VCaP (cell line): ENCODE data around the gene ADGRG3.
"Not testable (repeated sequence)": the region's sequence is repeated elsewhere in the genome, so short reads cannot be mapped to it uniquely, and the experiment has no call there.

ENCODE experiments used
- H3K27ac ChIP-seq: fragments of 450-650 bp; 2 replicates; pipeline ENCODE4 v1.5.1; 2017
- TF ChIP-seq, protein P1 (sequence below): fragments of 450-650 bp; conservative IDR thresholded peaks from 2 replicates; pipeline ENCODE4 v1.5.1; 2017; ENCODE audit warnings: mild to moderate bottlenecking, moderate library complexity

Gene ADGRG3

DNA sequence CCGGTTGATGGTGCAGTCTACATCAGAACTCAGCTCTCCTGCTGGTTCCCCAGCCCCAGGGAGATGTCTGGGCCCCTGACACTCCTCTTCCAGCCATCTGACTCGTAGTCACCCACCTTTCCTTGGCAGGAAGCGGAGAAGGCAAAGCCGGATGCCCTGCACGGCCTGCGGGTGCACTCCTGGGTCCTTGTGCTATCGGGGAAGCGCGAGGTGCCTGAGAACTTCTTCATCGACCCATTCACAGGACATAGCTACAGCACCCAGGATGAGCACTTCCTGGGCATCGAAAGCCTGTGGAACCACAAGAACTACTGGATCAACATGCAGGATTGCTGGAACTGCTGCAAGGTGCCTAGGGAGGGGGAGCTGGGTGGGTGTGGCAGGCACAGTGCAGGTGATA is 39.2 kb downstream of the ADGRG3 start:
- no peak overlapping the region for H3K27ac ChIP-seq
- TF ChIP-seq, protein P1, sequence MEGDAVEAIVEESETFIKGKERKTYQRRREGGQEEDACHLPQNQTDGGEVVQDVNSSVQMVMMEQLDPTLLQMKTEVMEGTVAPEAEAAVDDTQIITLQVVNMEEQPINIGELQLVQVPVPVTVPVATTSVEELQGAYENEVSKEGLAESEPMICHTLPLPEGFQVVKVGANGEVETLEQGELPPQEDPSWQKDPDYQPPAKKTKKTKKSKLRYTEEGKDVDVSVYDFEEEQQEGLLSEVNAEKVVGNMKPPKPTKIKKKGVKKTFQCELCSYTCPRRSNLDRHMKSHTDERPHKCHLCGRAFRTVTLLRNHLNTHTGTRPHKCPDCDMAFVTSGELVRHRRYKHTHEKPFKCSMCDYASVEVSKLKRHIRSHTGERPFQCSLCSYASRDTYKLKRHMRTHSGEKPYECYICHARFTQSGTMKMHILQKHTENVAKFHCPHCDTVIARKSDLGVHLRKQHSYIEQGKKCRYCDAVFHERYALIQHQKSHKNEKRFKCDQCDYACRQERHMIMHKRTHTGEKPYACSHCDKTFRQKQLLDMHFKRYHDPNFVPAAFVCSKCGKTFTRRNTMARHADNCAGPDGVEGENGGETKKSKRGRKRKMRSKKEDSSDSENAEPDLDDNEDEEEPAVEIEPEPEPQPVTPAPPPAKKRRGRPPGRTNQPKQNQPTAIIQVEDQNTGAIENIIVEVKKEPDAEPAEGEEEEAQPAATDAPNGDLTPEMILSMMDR: no peak

DNA sequence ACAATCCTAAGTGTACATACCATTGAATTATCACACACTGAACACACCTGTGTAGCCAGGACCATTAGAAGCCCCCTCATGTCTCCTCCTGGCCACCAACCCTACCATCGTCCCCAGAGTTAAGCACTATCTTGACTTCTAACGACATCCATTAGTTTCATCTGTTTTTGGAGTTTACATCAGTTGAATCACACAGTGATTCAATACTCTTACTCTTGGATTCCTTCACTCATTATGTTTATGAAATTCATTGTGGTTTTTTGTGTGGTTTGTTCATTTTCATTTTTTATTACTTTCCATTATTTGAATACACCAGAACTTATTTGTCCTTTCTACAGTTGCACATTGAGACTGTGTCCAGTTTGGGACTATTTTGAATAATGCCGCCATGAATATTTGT is 40.1 kb downstream of the ADGRG3 start:
- no peak overlapping the region for H3K27ac ChIP-seq
- TF ChIP-seq, protein P1: no peak

DNA sequence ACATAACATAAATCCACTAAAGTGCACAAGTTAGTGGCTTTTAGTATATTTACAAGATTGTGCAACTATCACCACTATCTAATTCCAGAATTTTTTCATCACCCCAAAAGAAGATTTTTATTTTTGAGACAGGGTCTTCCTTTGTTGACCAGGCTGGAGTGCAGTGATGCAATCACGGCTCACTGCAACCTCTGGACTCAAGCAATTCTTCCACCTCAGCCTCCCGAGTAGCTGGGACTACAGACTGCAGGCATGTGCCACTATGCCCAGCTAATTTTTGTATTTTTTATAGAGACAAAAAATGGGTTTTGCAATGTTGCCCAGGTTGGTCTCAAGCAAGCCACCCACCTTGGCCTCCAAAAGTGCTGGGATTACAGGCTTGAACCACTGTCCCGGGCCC is 41.6 kb downstream of the ADGRG3 start:
- no peak overlapping the region for H3K27ac ChIP-seq
- TF ChIP-seq, protein P1: no peak

DNA sequence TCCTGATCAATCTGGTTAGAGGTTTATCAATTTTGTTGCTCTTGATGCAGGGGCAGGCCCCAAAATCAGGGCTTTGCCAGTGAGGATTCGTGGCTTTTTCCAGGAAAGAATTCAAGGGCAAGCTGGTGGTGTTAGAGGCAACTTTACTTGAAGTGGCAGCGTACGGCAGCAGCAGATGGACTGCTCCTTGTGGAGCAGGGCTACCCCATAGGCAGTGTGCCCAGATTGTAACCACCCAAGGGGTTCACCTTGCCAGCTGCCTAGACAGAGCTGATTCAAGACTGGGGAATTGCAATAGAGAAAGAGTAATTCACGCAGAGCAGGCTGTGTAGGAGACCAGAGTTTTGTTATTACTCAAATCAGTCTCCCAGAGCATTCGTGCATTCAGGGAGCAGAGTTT is 43.2 kb downstream of the ADGRG3 start:
- TF ChIP-seq, protein P1: no peak
- H3K27ac ChIP-seq: no peak overlapping the region

DNA sequence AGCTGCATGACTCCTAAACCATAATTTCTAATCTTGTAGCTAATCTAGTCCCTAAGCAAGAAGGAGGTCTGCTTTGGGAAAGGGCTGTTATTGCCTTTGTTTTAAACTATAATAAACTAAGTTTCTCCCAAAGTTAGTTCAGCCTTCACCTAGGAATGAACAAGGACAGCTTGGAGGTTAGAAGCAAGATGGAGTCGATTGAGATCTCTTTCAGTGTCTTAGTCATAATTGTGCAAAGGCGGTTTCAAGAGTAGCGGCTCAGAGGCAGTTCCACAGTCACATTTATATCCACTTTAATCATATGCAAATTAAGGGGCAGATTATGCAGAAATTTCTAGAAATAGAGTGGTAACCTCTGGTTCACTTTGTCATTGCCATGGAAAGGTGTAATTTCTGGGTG is 43.9 kb downstream of the ADGRG3 start:
- H3K27ac ChIP-seq: no peak overlapping the region
- TF ChIP-seq, protein P1: no peak

DNA sequence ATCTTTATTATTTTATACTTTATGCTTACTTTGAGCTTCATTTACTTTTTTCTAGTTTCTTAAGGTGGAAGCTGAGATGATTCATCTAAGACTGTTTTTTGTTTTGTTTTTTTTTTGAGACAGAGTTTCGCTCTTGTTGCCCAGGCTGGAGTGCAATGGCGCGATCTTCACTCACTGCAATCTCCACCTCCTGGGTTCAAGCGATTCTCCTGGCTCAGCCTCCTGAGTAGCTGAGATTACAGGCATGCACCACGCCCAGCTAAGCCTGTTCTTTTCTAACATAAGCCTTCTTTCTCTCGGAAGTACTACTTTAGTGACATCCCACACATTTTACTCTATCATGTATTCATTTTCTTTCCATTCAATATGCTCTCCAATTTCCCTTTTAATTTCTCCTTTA is 44.5 kb downstream of the ADGRG3 start:
- H3K27ac ChIP-seq: not testable (repeated sequence)

DNA sequence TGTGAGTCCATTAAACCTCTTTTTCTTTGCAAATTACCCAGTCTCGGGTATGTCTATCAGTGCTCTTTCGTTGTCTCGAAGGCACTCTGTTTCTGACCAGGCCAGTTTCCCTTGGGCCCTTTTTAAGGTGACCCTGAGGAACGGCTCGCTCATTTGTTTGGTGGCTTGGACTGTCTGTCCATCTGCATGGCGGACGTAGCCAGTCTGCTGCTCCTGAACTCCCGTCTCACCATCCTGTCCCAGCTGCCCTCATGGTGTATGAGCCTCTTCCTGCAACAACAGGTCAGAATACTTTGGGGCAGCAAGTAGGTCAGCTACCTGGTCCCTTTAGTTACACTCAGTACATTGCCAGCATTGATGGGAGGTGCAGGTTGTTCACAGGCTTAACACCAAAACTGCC is 45.5 kb downstream of the ADGRG3 start:
- H3K27ac ChIP-seq: no peak overlapping the region
- TF ChIP-seq, protein P1: no peak

DNA sequence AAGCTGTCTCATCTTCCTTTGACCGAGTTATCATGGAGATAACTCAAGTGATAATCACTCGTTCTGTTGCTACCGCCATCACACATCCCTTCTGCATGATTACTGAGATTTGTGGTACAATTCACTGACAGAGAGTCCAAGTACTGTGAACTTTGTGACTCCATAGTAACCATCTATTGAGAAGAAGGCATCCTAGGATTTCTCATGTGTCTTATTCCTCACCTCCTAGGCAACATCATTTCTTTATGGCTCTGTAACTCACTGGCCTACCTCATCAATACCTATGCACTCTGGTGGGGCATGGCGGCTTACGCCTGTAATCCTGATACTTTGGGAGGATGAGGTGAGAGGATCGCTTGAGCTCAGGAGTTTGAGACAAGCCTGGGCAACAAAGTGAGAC is 45.9 kb downstream of the ADGRG3 start:
- TF ChIP-seq, protein P1: no peak

More for the DNA sequence above, 45.9 kb downstream of the ADGRG3 start:
- no peak overlapping the region for H3K27ac ChIP-seq
